ENCODE results near the gene LGALS9. TPM values are rescaled to one million over a fixed set of nuclear protein-coding genes. Genes with fewer than 3 reads are reported as not detected.

The LGALS9 gene
- total and polyA plus RNA-seq, 7 donors = 17.8 to 476 (median 33.2) TPM

GRCh38 chr17:27597783-27598320, 33.1 kb upstream of the LGALS9 start:
- H3K9me3 ChIP-seq = no peaks in the 10 kb centered on the region
- H3K27ac ChIP-seq = no peak overlapping the region
- H3K36me3 ChIP-seq = peaks cover 0 to 19% (median 2%) of the 10 kb centered on the region in 4 donors
- peaks cover 0 to 21% (median 3%) of the 10 kb centered on the region in 4 donors for H3K4me1 ChIP-seq
- no peak for TF ChIP-seq POLR2AphosphoS5 (IDR thresholded peaks at IDR 0.05)
- no peak for TF ChIP-seq EP300 (IDR thresholded peaks at IDR 0.05)
- no peak for TF ChIP-seq CTCF (IDR thresholded peaks at IDR 0.05)
- no peak for TF ChIP-seq POLR2A (IDR thresholded peaks at IDR 0.05)
- 88 to 92% methylated on average over 5 of the region's 5 CpGs for WGBS, 2 donors
- no peak overlapping the region for H3K4me3 ChIP-seq
- H3K27me3 ChIP-seq = no peaks in the 10 kb centered on the region
- DNase-seq = no peak
- intact Hi-C loops (cut with DNase I) = no loop called here

GRCh38 chr17:27598337-27599050, 32.5 kb upstream of the LGALS9 start:
- DNase-seq = no peak
- H3K27ac ChIP-seq = no peak overlapping the region
- 89 to 90% methylated on average over 17 of the region's 17 CpGs for WGBS, 2 donors
- no peaks in the 10 kb centered on the region for H3K9me3 ChIP-seq
- H3K36me3 ChIP-seq = peaks cover 0 to 13% (median under 1%) of the 10 kb centered on the region in 4 donors
- no peak overlapping the region for H3K4me3 ChIP-seq
- intact Hi-C loops (cut with DNase I) = loop anchor here (1.0 kb wide), 1 partner anchor 142 kb away; the partner anchor contains the start of gene KSR1
- TF ChIP-seq CTCF (IDR thresholded peaks at IDR 0.05) (no peak), EP300 (IDR thresholded peaks at IDR 0.05) (no peak), POLR2AphosphoS5 (IDR thresholded peaks at IDR 0.05) (no peak), POLR2A (IDR thresholded peaks at IDR 0.05) (no peak)
- H3K4me1 ChIP-seq = peaks cover 0 to 21% (median 3%) of the 10 kb centered on the region in 4 donors
- H3K27me3 ChIP-seq = no peaks in the 10 kb centered on the region

GRCh38 chr17:27600471-27600870, 30.5 kb upstream of the LGALS9 start:
- DNase-seq = no peak
- TF ChIP-seq POLR2AphosphoS5 (IDR thresholded peaks at IDR 0.05) = no peak
- no peak for TF ChIP-seq EP300 (IDR thresholded peaks at IDR 0.05)
- no peaks in the 10 kb centered on the region for H3K27me3 ChIP-seq
- H3K9me3 ChIP-seq = no peaks in the 10 kb centered on the region
- WGBS, 2 donors = 85 to 94% methylated on average over 8 of the region's 8 CpGs
- no peak overlapping the region for H3K4me3 ChIP-seq
- peaks cover 7 to 32% (median 13%) of the 10 kb centered on the region in 4 donors for H3K36me3 ChIP-seq
- intact Hi-C loops (cut with DNase I) = no loop called here
- peaks cover 0 to 21% (median 3%) of the 10 kb centered on the region in 4 donors for H3K4me1 ChIP-seq
- no peak overlapping the region for H3K27ac ChIP-seq

GRCh38 chr17:27601069-27601974, 29.7 kb upstream of the LGALS9 start:
- 50 to 67% methylated on average over 11 of the region's 11 CpGs for WGBS, 2 donors
- Histone ChIP-seq H3K9me3 (no peaks in the 10 kb centered on the region), H3K4me3 (no peak overlapping the region), H3K4me1 (peaks cover 0 to 13% (median 3%) of the 10 kb centered on the region in 4 donors), H3K27me3 (no peaks in the 10 kb centered on the region), H3K36me3 (peaks cover 8 to 41% (median 19%) of the 10 kb centered on the region in 4 donors), H3K27ac (no peak overlapping the region)
- intact Hi-C loops (cut with DNase I) = loop anchor here (1.0 kb wide), 2 partner anchors 248 to 363 kb away; no protein-coding TSS in a partner anchor
- DNase-seq = peak; percentile 87
- TF ChIP-seq CTCF (IDR thresholded peaks at IDR 0.05) = peak; percentile 85 to 95 (median 86)
- TF ChIP-seq EP300 (IDR thresholded peaks at IDR 0.05) = no peak
- TF ChIP-seq POLR2AphosphoS5 (IDR thresholded peaks at IDR 0.05) = no peak
- TF ChIP-seq POLR2A (IDR thresholded peaks at IDR 0.05) = no peak
